Measurements from ENCODE around the gene ATP13A2. TPM values are rescaled to one million over a fixed set of nuclear protein-coding genes. Genes with fewer than 3 reads are reported as not detected.

ATP13A2 gene
- polyA plus RNA-seq, 1 of the 3 experiments (the other 2 are of a cell fraction), result 29.3 TPM

GRCh38 chr1:16978567-16979474 lies 32.9 kb downstream of the ATP13A2 start:
- H3K4me2 ChIP-seq, result peak overlapping the region; percentile 94
- peaks cover 21 to 45% of the 10 kb centered on the region in 2 experiments; a peak in 2 of 4 replicates for H3K4me1 ChIP-seq (ENCODE audit: control insufficient read depth in 1 of 2, insufficient read depth in 2 of 2, low read depth in 1 of 2, low read length in 1 of 2)
- H3K27ac ChIP-seq (ENCODE audit: low read depth in 2 of 2, low read length in 1 of 2), result peak overlapping the region; percentile 87 to 97
- WGBS (ENCODE audit: low lambda C conversion rate), result 21% methylated on average over 14 of the region's 20 CpGs
- H3K9ac ChIP-seq, result peak overlapping the region; percentile 94
- H3K9me3 ChIP-seq, result no peaks in the 10 kb centered on the region
- H3K4me3 ChIP-seq (ENCODE audit: low read depth in 2 of 2, low read length in 1 of 2), result peak overlapping the region; percentile 62 to 76
- peaks cover 8 to 12% of the 10 kb centered on the region in 2 experiments for H3K36me3 ChIP-seq (replicated peaks in 1 of 2; ENCODE audit: control insufficient read depth in 1 of 2, insufficient read depth in 2 of 2, low read length in 1 of 2)
- ChIA-PET CTCF (interaction anchor here (0.6 to 5.5 kb wide), 9 partner anchors 9 to 68 kb away, joined by 3 to 32 read pairs (median 5); no protein-coding TSS in a partner anchor), POLR2A (interaction anchor here (0.7 to 3.9 kb wide), 12 partner anchors 8 to 74 kb away, joined by 3 to 39 read pairs (median 4); no protein-coding TSS in a partner anchor)
- DNase-seq, result peak; percentile 96
- H3K79me2 ChIP-seq (ENCODE audit: insufficient read depth), result peaks cover 54% of the 10 kb centered on the region
- H3K9me2 ChIP-seq, result no peaks in the 10 kb centered on the region
- H2AFZ ChIP-seq (ENCODE audit: low read depth), result no peak overlapping the region
- no peaks in the 10 kb centered on the region for H3K27me3 ChIP-seq (ENCODE audit: insufficient read depth)
- peaks cover 39% of the 10 kb centered on the region for H4K20me1 ChIP-seq (ENCODE audit: insufficient read depth)
- H3F3A ChIP-seq (replicated peaks; ENCODE audit: insufficient read depth), result peaks cover 16% of the 10 kb centered on the region
- peak; percentile 96 for TF ChIP-seq CHD2 (IDR thresholded peaks at IDR 0.05; ENCODE audit: low read length, partially characterized antibody)
- no peak for TF ChIP-seq ELF1 (IDR thresholded peaks at IDR 0.05)
- TF ChIP-seq IRF3 (IDR thresholded peaks at IDR 0.05; ENCODE audit: low read depth, low read length), result no peak
- TF ChIP-seq RXRA (IDR thresholded peaks at IDR 0.05; ENCODE audit: borderline replicate concordance, low read depth), result no peak
- peak; percentile 76; the same call in 1 of the 2 replicates for TF ChIP-seq SIN3A (IDR thresholded peaks at IDR 0.05; ENCODE audit: borderline replicate concordance, low read depth, low read length)
- no peak for TF ChIP-seq RAD21 (IDR thresholded peaks at IDR 0.05; ENCODE audit: low read length)
- TF ChIP-seq REST (IDR thresholded peaks at IDR 0.05; ENCODE audit: low read depth, low read length), result peak; percentile 46; the same call in 1 of the 2 replicates
- TF ChIP-seq YY1 (IDR thresholded peaks at IDR 0.05; ENCODE audit: low read depth), result no peak
- no peak for TF ChIP-seq EZH2phosphoT487 (IDR thresholded peaks at IDR 0.05; ENCODE audit: borderline replicate concordance, low read depth)
- TF ChIP-seq NFIC (IDR thresholded peaks at IDR 0.05; ENCODE audit: borderline replicate concordance), result peak; percentile 91
- no peak for TF ChIP-seq FOXJ3 (CRISPR knock-in tag; IDR thresholded peaks at IDR 0.05)
- peak; percentile 73; the same call in 1 of the 2 replicates for TF ChIP-seq TAF1 (IDR thresholded peaks at IDR 0.05; ENCODE audit: borderline replicate concordance, low read depth, low read length)
- TF ChIP-seq RCOR1 (IDR thresholded peaks at IDR 0.05; ENCODE audit: low read length), result peak; percentile 71
- peak; percentile 82 for TF ChIP-seq POLR2AphosphoS5 (IDR thresholded peaks at IDR 0.05; ENCODE audit: low read depth, low read length)
- no peak for TF ChIP-seq USF1 (IDR thresholded peaks at IDR 0.05; ENCODE audit: borderline replicate concordance, low read depth)
- TF ChIP-seq SMC3 (IDR thresholded peaks at IDR 0.05; ENCODE audit: low read depth, low read length), result no peak
- peak; percentile 94 for TF ChIP-seq MAX (IDR thresholded peaks at IDR 0.05; ENCODE audit: low read depth)
- no peak for TF ChIP-seq NRF1 (IDR thresholded peaks at IDR 0.05; ENCODE audit: low read depth, low read length)
- TF ChIP-seq PBX3 (IDR thresholded peaks at IDR 0.05), result peak; percentile 37
- TF ChIP-seq FOSL2 (IDR thresholded peaks at IDR 0.05; ENCODE audit: borderline replicate concordance, low read depth), result no peak
- no peak for TF ChIP-seq RFX5 (IDR thresholded peaks at IDR 0.05; ENCODE audit: low read length)
- TF ChIP-seq FOXM1 (IDR thresholded peaks at IDR 0.05; ENCODE audit: low read depth), result no peak
- TF ChIP-seq TEAD4 (IDR thresholded peaks at IDR 0.05; ENCODE audit: borderline replicate concordance, insufficient read depth), result 0 out of 2 replicates have a peak, but pooled peaks have one; percentile 28
- TF ChIP-seq GATA2 (CRISPR knock-in tag; IDR thresholded peaks at IDR 0.05), result no peak
- no peak for TF ChIP-seq GABPA (IDR thresholded peaks at IDR 0.05; ENCODE audit: low read depth)
- TF ChIP-seq EP300 (IDR thresholded peaks at IDR 0.05; ENCODE audit: borderline replicate concordance in 1 of 2, low read depth in 1 of 2, low read length in 1 of 2), result peak; percentile 58 to 73; a peak in 3 of 4 replicates
